H9 (cell line): ENCODE measurements around the gene KIF18B. TPM values are rescaled to one million over a fixed set of nuclear protein-coding genes. Genes with fewer than 3 reads are reported as not detected.

Experiments
- DNase-seq: peaks from one replicate; pipeline ENCODE4 v3.0.0-alpha.2; 2017
- H2AFZ ChIP-seq: one replicate; pipeline ENCODE4 v1.6.1; 2013; ENCODE audit warnings: mild to moderate bottlenecking, low read length, control low read depth, moderate library complexity
- H2AK5ac ChIP-seq: 2 replicates; pipeline ENCODE4 v1.6.1; 2013; ENCODE audit warnings: low read length, control low read depth, mixed read lengths; ENCODE audit not compliant: insufficient read length
- H2BK120ac ChIP-seq: one replicate; pipeline ENCODE4 v1.6.1; 2013; ENCODE audit warnings: low read depth, mild to moderate bottlenecking, low read length, control low read depth, inconsistent platforms; ENCODE audit not compliant: poor library complexity, severe bottlenecking
- H2BK12ac ChIP-seq: 2 replicates; pipeline ENCODE4 v1.6.1; 2013; ENCODE audit warnings: low read length, control low read depth, mixed read lengths, low read depth; ENCODE audit not compliant: insufficient read length
- H2BK15ac ChIP-seq: 2 replicates; pipeline ENCODE4 v1.6.1; 2013; ENCODE audit warnings: low read depth, low read length, control low read depth
- H2BK20ac ChIP-seq: one replicate; pipeline ENCODE4 v1.6.1; 2013; ENCODE audit warnings: low read depth, mild to moderate bottlenecking, low read length, control low read depth, inconsistent platforms; ENCODE audit not compliant: poor library complexity, severe bottlenecking
- H2BK5ac ChIP-seq: 2 replicates; pipeline ENCODE4 v1.6.1; 2013; ENCODE audit warnings: low read length, control low read depth, mixed read lengths; ENCODE audit not compliant: insufficient read length
- H3K14ac ChIP-seq: 2 replicates; pipeline ENCODE4 v1.6.1; 2013; ENCODE audit warnings: low read length, control low read depth; ENCODE audit not compliant: insufficient read depth
- H3K18ac ChIP-seq: 2 replicates; pipeline ENCODE4 v1.6.1; 2013; ENCODE audit warnings: low read depth, mild to moderate bottlenecking, mixed read lengths, low read length, control low read depth; ENCODE audit not compliant: insufficient read length
- H3K23ac ChIP-seq: 2 replicates; pipeline ENCODE4 v1.6.1; 2013; ENCODE audit warnings: low read length, control low read depth, mixed read lengths, low read depth; ENCODE audit not compliant: insufficient read length
- H3K23me2 ChIP-seq: 2 replicates; pipeline ENCODE4 v1.6.1; 2013; ENCODE audit warnings: low read depth, mild to moderate bottlenecking, mixed read lengths, low read length, control low read depth; ENCODE audit not compliant: insufficient read length, poor library complexity, severe bottlenecking
- H3K27ac ChIP-seq: 2 replicates; pipeline ENCODE4 v1.5.1; 2013; ENCODE audit warnings: low read length, control low read depth, mixed read lengths, low read depth; ENCODE audit not compliant: insufficient read length
- H3K27me3 ChIP-seq: 2 replicates; pipeline ENCODE4 v1.6.1; 2013; ENCODE audit warnings: low read length, control low read depth, inconsistent platforms; ENCODE audit not compliant: insufficient read depth
- H3K4ac ChIP-seq: 2 replicates; pipeline ENCODE4 v1.6.1; 2013; ENCODE audit warnings: low read depth, mild to moderate bottlenecking, control low read depth, inconsistent platforms, low read length, moderate library complexity
- H3K4me1 ChIP-seq: 2 replicates; pipeline ENCODE4 v1.6.1; 2013; ENCODE audit warnings: low read length, control low read depth, inconsistent platforms; ENCODE audit not compliant: insufficient read depth
- H3K4me2 ChIP-seq: 2 replicates; pipeline ENCODE4 v1.6.1; 2013; ENCODE audit warnings: low read length, control low read depth, mixed read lengths; ENCODE audit not compliant: insufficient read length, insufficient read depth
- H3K56ac ChIP-seq: 2 replicates; pipeline ENCODE4 v1.6.1; 2013; ENCODE audit warnings: low read depth, mild to moderate bottlenecking, mixed read lengths, low read length, control low read depth; ENCODE audit not compliant: insufficient read length
- H3K79me1 ChIP-seq: 2 replicates; pipeline ENCODE4 v1.6.1; 2013; ENCODE audit warnings: low read depth, mild to moderate bottlenecking, moderate library complexity, low read length, control low read depth, inconsistent platforms; ENCODE audit not compliant: insufficient read depth, poor library complexity, severe bottlenecking
- H3K79me2 ChIP-seq: 2 replicates; pipeline ENCODE4 v1.6.1; 2013; ENCODE audit warnings: low read length, control low read depth, inconsistent platforms; ENCODE audit not compliant: insufficient read depth
- H3K9ac ChIP-seq: 2 replicates; pipeline ENCODE4 v1.6.1; 2013; ENCODE audit warnings: low read length, control low read depth, mixed read lengths; ENCODE audit not compliant: insufficient read length; ENCODE audit errors: extremely low read depth
- H3K9me3 ChIP-seq: one replicate; pipeline ENCODE4 v1.6.1; 2013; ENCODE audit warnings: low read depth, low read length, inconsistent platforms; ENCODE audit not compliant: control insufficient read depth
- H3T11ph ChIP-seq: one replicate; pipeline ENCODE4 v1.6.1; 2013; ENCODE audit warnings: mild to moderate bottlenecking, low read length, control low read depth, inconsistent platforms
- H4K20me1 ChIP-seq: one replicate; pipeline ENCODE4 v1.6.1; 2013; ENCODE audit not compliant: control insufficient read depth, insufficient read length, insufficient read depth
- H4K5ac ChIP-seq: 2 replicates; pipeline ENCODE4 v1.6.1; 2013; ENCODE audit warnings: low read depth, mild to moderate bottlenecking, mixed read lengths, low read length, control low read depth; ENCODE audit not compliant: insufficient read length
- H4K8ac ChIP-seq: replicated peaks from 2 replicates; pipeline ENCODE4 v1.6.1; 2013; ENCODE audit warnings: low read length, control low read depth, mixed read lengths, low read depth; ENCODE audit not compliant: insufficient read length
- H4K91ac ChIP-seq: 2 replicates; pipeline ENCODE4 v1.6.1; 2013; ENCODE audit warnings: low read depth, mild to moderate bottlenecking, moderate library complexity, mixed read lengths, low read length, control low read depth; ENCODE audit not compliant: insufficient read length
- H3K27ac Mint-ChIP-seq, 3 experiments: 2 replicates in 2 of 3; 3 replicates in 1 of 3; pipeline ENCODE4 v1.8.0; 2020 to 2021; ENCODE audit warnings: mixed read lengths in 3 of 3, mild to moderate bottlenecking in 1 of 3, moderate library complexity in 1 of 3
- H3K27me3 Mint-ChIP-seq: 2 replicates; pipeline ENCODE4 v1.8.0; 2021; ENCODE audit warnings: low read depth, mild to moderate bottlenecking, moderate library complexity, mixed read lengths
- H3K36me3 Mint-ChIP-seq, 3 experiments: 2 replicates in 2 of 3; 3 replicates in 1 of 3; pipeline ENCODE4 v1.8.0; 2020 to 2021; ENCODE audit warnings: low read depth in 3 of 3, mixed read lengths in 3 of 3; ENCODE audit not compliant: insufficient read depth in 1 of 3
- H3K4me1 Mint-ChIP-seq, 2 experiments: 2 replicates each; pipeline ENCODE4 v1.8.0; 2020; ENCODE audit warnings: mixed read lengths in 2 of 2
- H3K4me3 Mint-ChIP-seq, 2 experiments: 2 replicates in 1 of 2; 3 replicates in 1 of 2; pipeline ENCODE4 v1.8.0; 2020 to 2021; ENCODE audit warnings: mild to moderate bottlenecking in 2 of 2, mixed read lengths in 2 of 2, moderate library complexity in 1 of 2
- H3K9me3 Mint-ChIP-seq, 2 experiments: 2 replicates in 1 of 2; 3 replicates in 1 of 2; pipeline ENCODE4 v1.8.0; 2020; ENCODE audit warnings: mild to moderate bottlenecking in 2 of 2, mixed read lengths in 2 of 2, moderate library complexity in 1 of 2
- CTCF ChIP-seq: fragments of 200-600 bp; sonication (generic); conservative IDR thresholded peaks from 3 replicates; pipeline ENCODE4 v1.8.0; 2021; ENCODE audit warnings: antibody characterized with exemption, mild to moderate bottlenecking
- whole genome bisulfite sequencing: extraction: QIAGEN DNeasy Blood & Tissue Kit; methylation state at CpG from one replicate; pipeline ENCODE4 v1.1.7; 2013; ENCODE audit warnings: missing lambda C conversion rate, low lambda C conversion rate, mixed read lengths; ENCODE audit not compliant: insufficient read length; ENCODE audit errors: extremely low coverage; 5-methylcytosine and 5-hydroxymethylcytosine counted together
- total RNA-seq: library from RNA; stranded (reverse); gene quantifications from 2 replicates; pipeline ENCODE4 v1.2.1, GENCODE V29; 2021

KIF18B gene
- total RNA-seq, 1 experiment from 2014 or later, result 51.8 TPM

- Histone ChIP-seq H3K4ac (no peak overlapping the region), H2BK5ac (no peak overlapping the region), H3T11ph (no peak overlapping the region), H3K14ac (no peak overlapping the region), H2BK120ac (no peak overlapping the region), H2BK20ac (no peak overlapping the region), H3K18ac (no peak overlapping the region), H3K9ac (no peak overlapping the region), H2AFZ (no peak overlapping the region), H3K9me3 (no peaks in the 10 kb centered on the region), H2BK15ac (no peak overlapping the region), H3K4me2 (no peak overlapping the region), H4K91ac (no peak overlapping the region), H3K4me1 (peaks cover 2% of the 10 kb centered on the region; the same call in 1 of the 2 replicates), H4K8ac (no peak overlapping the region), H2AK5ac (no peak overlapping the region), H3K27me3 (peaks cover 2% of the 10 kb centered on the region; the same call in 1 of the 2 replicates), H3K27ac (no peak overlapping the region), H2BK12ac (no peak overlapping the region), H4K5ac (no peak overlapping the region), H3K79me2 (no peaks in the 10 kb centered on the region), H3K23ac (no peak overlapping the region), H3K79me1 (no peaks in the 10 kb centered on the region), H3K56ac (no peak overlapping the region), H4K20me1 (no peaks in the 10 kb centered on the region), H3K23me2 (peaks cover 6% of the 10 kb centered on the region)
- DNase-seq, result no peak
- WGBS, result no CpG with 5 or more reads among the region's 11 CpGs
- H3K4me1 Mint-ChIP-seq, result peaks cover 14 to 22% of the 10 kb centered on the region in 2 experiments
- H3K4me3 Mint-ChIP-seq, result no peak overlapping the region
- H3K27ac Mint-ChIP-seq, result no peak overlapping the region; a peak in 1 of 7 replicates
- peaks cover 49% of the 10 kb centered on the region for H3K27me3 Mint-ChIP-seq
- no peaks in the 10 kb centered on the region for H3K36me3 Mint-ChIP-seq
- TF ChIP-seq CTCF, result no peak
- H3K9me3 Mint-ChIP-seq, result no peaks in the 10 kb centered on the region
Observed at GRCh38 chr17:44909681-44910144, 37.9 kb downstream of the KIF18B start.
